ENCODE results near the gene PLEKHM2. TPM values are rescaled to one million over a fixed set of nuclear protein-coding genes. Genes with fewer than 3 reads are reported as not detected.

PLEKHM2 gene
- total RNA-seq, 3 donors from 2014 or later (not counting 1 experiment from before 2014, with no cell fraction given) = 47.8 to 61.0 (median 50.9) TPM

- ATAC-seq (peak; percentile 32 to 75 (median 52)), DNase-seq (no peak)
- H3K27me3 ChIP-seq (ENCODE audit: control insufficient read depth, insufficient read depth, low read length) = no peaks in the 10 kb centered on the region
- intact Hi-C loops (cut with micrococcal nuclease) = no loop called here
- H3K27me3 Mint-ChIP-seq (ENCODE audit: low read depth in 2 of 2) = no peaks in the 10 kb centered on the region
- H3K4me3 Mint-ChIP-seq = no peak overlapping the region
- H3K4me3 ChIP-seq (ENCODE audit: low read length) = no peak overlapping the region
- H3K27ac ChIP-seq (ENCODE audit: low read length) = no peak overlapping the region
- peaks cover 16 to 17% of the 10 kb centered on the region in 2 donors for H3K4me1 Mint-ChIP-seq
- no peaks in the 10 kb centered on the region for H3K36me3 Mint-ChIP-seq
- H3K9me3 ChIP-seq (ENCODE audit: control insufficient read depth, insufficient read depth, low read length) = no peaks in the 10 kb centered on the region
- H3K36me3 ChIP-seq (ENCODE audit: control insufficient read depth, insufficient read depth, low read length) = peaks cover 11% of the 10 kb centered on the region
- 51% methylated on average over 4 of the region's 4 CpGs for WGBS (ENCODE audit: insufficient coverage)
- H3K9me3 Mint-ChIP-seq = no peaks in the 10 kb centered on the region
- no peaks in the 10 kb centered on the region for H3K4me1 ChIP-seq (ENCODE audit: control insufficient read depth, insufficient read depth, low read length)
- peak overlapping the region in 1 of 2 donors; percentile 3 for H3K27ac Mint-ChIP-seq
- TF ChIP-seq, protein P1, sequence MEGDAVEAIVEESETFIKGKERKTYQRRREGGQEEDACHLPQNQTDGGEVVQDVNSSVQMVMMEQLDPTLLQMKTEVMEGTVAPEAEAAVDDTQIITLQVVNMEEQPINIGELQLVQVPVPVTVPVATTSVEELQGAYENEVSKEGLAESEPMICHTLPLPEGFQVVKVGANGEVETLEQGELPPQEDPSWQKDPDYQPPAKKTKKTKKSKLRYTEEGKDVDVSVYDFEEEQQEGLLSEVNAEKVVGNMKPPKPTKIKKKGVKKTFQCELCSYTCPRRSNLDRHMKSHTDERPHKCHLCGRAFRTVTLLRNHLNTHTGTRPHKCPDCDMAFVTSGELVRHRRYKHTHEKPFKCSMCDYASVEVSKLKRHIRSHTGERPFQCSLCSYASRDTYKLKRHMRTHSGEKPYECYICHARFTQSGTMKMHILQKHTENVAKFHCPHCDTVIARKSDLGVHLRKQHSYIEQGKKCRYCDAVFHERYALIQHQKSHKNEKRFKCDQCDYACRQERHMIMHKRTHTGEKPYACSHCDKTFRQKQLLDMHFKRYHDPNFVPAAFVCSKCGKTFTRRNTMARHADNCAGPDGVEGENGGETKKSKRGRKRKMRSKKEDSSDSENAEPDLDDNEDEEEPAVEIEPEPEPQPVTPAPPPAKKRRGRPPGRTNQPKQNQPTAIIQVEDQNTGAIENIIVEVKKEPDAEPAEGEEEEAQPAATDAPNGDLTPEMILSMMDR (IDR thresholded peaks at IDR 0.05) = no peak
Measured at GRCh38 chr1:15712168-15712567, 28.0 kb downstream of the PLEKHM2 start.

- Mint-ChIP-seq H3K9me3 (no peaks in the 10 kb centered on the region), H3K27ac (no peak overlapping the region), H3K36me3 (no peaks in the 10 kb centered on the region), H3K27me3 (ENCODE audit: low read depth in 2 of 2) (no peaks in the 10 kb centered on the region), H3K4me3 (no peak overlapping the region), H3K4me1 (peaks cover 14 to 16% of the 10 kb centered on the region in 2 donors)
- DNase-seq (no peak), ATAC-seq (no peak)
- TF ChIP-seq, protein P1 (IDR thresholded peaks at IDR 0.05) = no peak
- Histone ChIP-seq H3K36me3 (ENCODE audit: control insufficient read depth, insufficient read depth, low read length) (peaks cover 27% of the 10 kb centered on the region), H3K4me3 (ENCODE audit: low read length) (no peak overlapping the region), H3K27me3 (ENCODE audit: control insufficient read depth, insufficient read depth, low read length) (no peaks in the 10 kb centered on the region), H3K9me3 (ENCODE audit: control insufficient read depth, insufficient read depth, low read length) (no peaks in the 10 kb centered on the region), H3K4me1 (ENCODE audit: control insufficient read depth, insufficient read depth, low read length) (no peaks in the 10 kb centered on the region), H3K27ac (ENCODE audit: low read length) (no peak overlapping the region)
- intact Hi-C loops (cut with micrococcal nuclease) = no loop called here
- 94% methylated on average over 4 of the region's 4 CpGs for WGBS (ENCODE audit: insufficient coverage)
Measured at GRCh38 chr1:15714406-15715136, 30.5 kb downstream of the PLEKHM2 start.

GRCh38 chr1:15717418-15718125 is 33.5 kb downstream of the PLEKHM2 start:
- H3K27ac ChIP-seq (ENCODE audit: low read length) = no peak overlapping the region
- 97% methylated on average over 11 of the region's 11 CpGs for WGBS (ENCODE audit: insufficient coverage)
- H3K4me3 ChIP-seq (ENCODE audit: low read length) = no peak overlapping the region
- no peaks in the 10 kb centered on the region for H3K4me1 ChIP-seq (ENCODE audit: control insufficient read depth, insufficient read depth, low read length)
- H3K27me3 Mint-ChIP-seq (ENCODE audit: low read depth in 2 of 2) = no peaks in the 10 kb centered on the region
- TF ChIP-seq, protein P1 (IDR thresholded peaks at IDR 0.05) = no peak
- no peak overlapping the region for H3K27ac Mint-ChIP-seq
- no peaks in the 10 kb centered on the region for H3K27me3 ChIP-seq (ENCODE audit: control insufficient read depth, insufficient read depth, low read length)
- no peak for ATAC-seq
- H3K4me1 Mint-ChIP-seq = peaks cover 0 to 5% of the 10 kb centered on the region in 2 donors
- no peak overlapping the region for H3K4me3 Mint-ChIP-seq
- no peak for DNase-seq
- peaks cover 46% of the 10 kb centered on the region for H3K36me3 ChIP-seq (ENCODE audit: control insufficient read depth, insufficient read depth, low read length)
- H3K36me3 Mint-ChIP-seq = no peaks in the 10 kb centered on the region
- intact Hi-C loops (cut with micrococcal nuclease) = no loop called here
- no peaks in the 10 kb centered on the region for H3K9me3 Mint-ChIP-seq
- H3K9me3 ChIP-seq (ENCODE audit: control insufficient read depth, insufficient read depth, low read length) = no peaks in the 10 kb centered on the region
